Sigmoid colon (tissue), 4 donors: ENCODE data around the gene METTL22.

Experiments used
- EP300 ChIP-seq, 4 donors: sonication (generic); formaldehyde crosslinking; IDR thresholded peaks; one replicate each; pipeline ENCODE4 v1.6.1; 2017; ENCODE audit warnings: antibody characterized with exemption in 4 of 4
- POLR2A ChIP-seq, 2 donors: fragments of 450-650 bp; IDR thresholded peaks; one replicate each; pipeline ENCODE4 v1.6.1; 2016; ENCODE audit warnings: antibody characterized with exemption in 2 of 2, mild to moderate bottlenecking in 2 of 2, moderate library complexity in 2 of 2
- POLR2AphosphoS5 ChIP-seq, 4 donors: sonication (generic); formaldehyde crosslinking; IDR thresholded peaks; one replicate each; pipeline ENCODE4 v1.6.1; 2017; ENCODE audit warnings: antibody characterized with exemption in 4 of 4
- TF ChIP-seq, protein P1 (sequence below), 4 experiments: fragments of 450-650 bp in 3 of 4; fragments of 200-600 bp in 1 of 4; IDR thresholded peaks; one replicate each; pipeline ENCODE4 v1.5.1; 2016 to 2019; ENCODE audit warnings: antibody characterized with exemption in 4 of 4, mild to moderate bottlenecking in 3 of 4, moderate library complexity in 2 of 4

DNA sequence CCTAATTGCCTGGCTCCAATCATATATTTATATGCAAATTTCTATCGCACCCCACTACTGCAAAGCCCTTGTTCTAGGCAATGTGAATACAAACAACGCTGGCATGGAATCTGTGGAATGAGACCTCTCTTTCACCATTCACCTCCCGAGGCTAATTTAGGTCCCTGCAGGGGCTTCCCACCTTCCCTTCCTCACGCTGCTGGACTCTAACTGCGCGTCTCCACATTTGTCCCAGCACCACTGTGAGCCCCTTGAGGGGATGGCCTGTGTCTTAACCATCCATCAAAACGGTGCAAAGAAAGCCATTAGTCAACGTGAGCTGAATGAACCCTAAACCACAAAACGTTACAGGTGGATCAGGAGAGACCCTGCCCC, 32.8 kb upstream of the METTL22 start:
- TF ChIP-seq, protein P1, sequence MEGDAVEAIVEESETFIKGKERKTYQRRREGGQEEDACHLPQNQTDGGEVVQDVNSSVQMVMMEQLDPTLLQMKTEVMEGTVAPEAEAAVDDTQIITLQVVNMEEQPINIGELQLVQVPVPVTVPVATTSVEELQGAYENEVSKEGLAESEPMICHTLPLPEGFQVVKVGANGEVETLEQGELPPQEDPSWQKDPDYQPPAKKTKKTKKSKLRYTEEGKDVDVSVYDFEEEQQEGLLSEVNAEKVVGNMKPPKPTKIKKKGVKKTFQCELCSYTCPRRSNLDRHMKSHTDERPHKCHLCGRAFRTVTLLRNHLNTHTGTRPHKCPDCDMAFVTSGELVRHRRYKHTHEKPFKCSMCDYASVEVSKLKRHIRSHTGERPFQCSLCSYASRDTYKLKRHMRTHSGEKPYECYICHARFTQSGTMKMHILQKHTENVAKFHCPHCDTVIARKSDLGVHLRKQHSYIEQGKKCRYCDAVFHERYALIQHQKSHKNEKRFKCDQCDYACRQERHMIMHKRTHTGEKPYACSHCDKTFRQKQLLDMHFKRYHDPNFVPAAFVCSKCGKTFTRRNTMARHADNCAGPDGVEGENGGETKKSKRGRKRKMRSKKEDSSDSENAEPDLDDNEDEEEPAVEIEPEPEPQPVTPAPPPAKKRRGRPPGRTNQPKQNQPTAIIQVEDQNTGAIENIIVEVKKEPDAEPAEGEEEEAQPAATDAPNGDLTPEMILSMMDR (IDR thresholded peaks at IDR 0.05): no peak
- no peak for TF ChIP-seq POLR2A (IDR thresholded peaks at IDR 0.05)
- TF ChIP-seq EP300 (IDR thresholded peaks at IDR 0.05): no peak
- TF ChIP-seq POLR2AphosphoS5 (IDR thresholded peaks at IDR 0.05): no peak
